IMR-90 (cell line): ENCODE data around the gene CCDC88C.

Experiments used
- FOS ChIP-seq: fragments of 150-350 bp; IDR thresholded peaks from 2 replicates; pipeline ENCODE4 v1.6.1; 2016; ENCODE audit warnings: low read depth, low read length
- RFX5 ChIP-seq: IDR thresholded peaks from 2 replicates; pipeline ENCODE4 v1.8.0; 2012; ENCODE audit warnings: low read depth, mild to moderate bottlenecking, low read length, moderate library complexity

DNA sequence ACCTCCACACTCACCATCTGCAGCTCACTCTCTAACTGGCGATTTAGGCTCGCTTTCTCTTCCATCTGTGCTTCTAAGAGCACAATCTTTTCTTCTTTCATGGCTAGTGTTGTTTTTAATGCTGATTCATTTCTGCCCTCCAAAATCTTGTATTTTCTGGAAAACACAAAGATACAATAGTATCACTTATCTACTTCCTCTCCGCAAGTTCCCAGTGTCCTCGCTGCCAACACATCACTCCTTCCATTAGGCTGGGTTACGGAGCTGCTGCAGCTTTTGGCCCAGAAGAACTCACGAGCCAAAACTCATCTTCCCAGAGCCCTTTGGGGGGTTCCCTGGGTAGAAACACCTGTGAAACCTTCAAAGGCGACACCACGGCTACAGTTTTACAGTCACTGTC, 109.3 kb downstream of the CCDC88C start:
- no peak for TF ChIP-seq RFX5
- no peak for TF ChIP-seq FOS
